HK-2 (cell line): ENCODE results near the gene OR4N2.
"Not testable (repeated sequence)": the region's sequence is repeated elsewhere in the genome, so short reads cannot be mapped to it uniquely, and the experiment has no call there.

Experiments used
- DNase-seq: peaks from one replicate; pipeline ENCODE4 v3.0.0-alpha.2; 2018; ENCODE audit not compliant: unreplicated experiment

OR4N2 gene

DNA sequence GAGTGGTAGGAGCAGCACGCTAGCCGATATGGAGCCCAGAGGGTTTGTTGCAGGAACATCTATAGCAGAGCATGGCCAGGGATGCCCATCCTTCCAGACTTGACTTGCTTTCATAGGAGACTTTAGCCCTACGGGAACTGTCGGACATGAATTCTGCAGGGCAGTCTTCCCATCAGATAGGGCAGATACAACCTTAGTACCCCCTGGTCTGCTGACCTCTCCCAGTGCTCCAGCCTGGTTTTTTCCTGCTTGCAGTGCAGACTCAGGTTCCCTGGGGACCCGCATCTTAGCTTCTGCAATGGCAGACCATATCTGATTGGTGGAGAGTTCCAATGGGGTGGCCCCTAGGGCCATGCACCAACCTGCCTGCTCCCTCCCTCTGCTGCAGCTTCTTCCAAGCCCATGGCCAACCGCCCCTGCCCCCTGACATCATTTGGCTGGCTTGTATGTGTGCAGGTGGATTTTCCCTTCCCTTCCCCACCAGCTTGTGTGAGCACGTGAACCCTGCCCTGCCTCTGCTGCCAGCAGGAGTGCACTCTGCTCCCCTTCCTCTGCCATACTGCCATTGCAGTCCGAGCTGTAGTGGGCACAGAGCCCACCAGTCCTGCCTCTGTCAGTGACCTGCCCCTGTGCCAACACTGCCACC lies 30.8 kb downstream of the OR4N2 start:
- not testable (repeated sequence) for DNase-seq

DNA sequence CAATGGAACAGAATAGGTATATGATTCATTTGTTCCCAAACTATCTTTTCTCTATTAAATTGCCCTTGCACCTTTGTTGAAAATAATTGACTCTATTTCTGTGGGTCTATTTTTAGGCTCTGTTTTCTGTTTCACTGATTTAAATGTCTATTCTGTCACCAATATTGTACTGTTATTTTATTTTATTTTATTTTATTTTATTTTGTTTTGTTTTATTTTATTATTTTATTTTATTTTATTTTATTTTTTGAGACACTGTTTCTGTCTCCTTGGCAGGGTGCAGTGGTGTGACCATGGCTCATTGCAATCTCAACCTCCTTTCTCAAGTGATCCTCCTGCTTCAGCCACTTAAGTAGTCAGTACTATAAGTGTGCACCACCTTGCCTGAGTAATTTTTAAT lies 34.9 kb downstream of the OR4N2 start:
- DNase-seq: no peak

DNA sequence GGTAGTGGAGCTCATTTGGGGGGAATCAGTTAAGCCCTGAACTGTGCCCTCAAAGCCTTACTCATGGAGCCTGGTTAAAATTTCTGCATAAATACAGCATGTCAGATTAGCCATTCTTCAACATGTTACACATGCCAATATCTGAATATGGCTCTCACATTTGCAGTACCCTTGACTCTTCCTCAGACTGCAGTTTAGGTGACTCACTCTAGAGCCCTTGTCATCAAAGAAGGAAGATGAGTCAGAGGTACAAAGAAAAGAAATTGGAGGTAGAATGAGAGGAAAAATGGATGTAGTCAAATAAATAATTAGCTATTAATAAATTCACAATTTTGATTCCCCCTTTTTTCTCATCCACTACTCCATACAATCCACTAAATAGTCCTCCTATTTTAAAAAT lies 47.8 kb downstream of the OR4N2 start:
- DNase-seq: no peak

DNA sequence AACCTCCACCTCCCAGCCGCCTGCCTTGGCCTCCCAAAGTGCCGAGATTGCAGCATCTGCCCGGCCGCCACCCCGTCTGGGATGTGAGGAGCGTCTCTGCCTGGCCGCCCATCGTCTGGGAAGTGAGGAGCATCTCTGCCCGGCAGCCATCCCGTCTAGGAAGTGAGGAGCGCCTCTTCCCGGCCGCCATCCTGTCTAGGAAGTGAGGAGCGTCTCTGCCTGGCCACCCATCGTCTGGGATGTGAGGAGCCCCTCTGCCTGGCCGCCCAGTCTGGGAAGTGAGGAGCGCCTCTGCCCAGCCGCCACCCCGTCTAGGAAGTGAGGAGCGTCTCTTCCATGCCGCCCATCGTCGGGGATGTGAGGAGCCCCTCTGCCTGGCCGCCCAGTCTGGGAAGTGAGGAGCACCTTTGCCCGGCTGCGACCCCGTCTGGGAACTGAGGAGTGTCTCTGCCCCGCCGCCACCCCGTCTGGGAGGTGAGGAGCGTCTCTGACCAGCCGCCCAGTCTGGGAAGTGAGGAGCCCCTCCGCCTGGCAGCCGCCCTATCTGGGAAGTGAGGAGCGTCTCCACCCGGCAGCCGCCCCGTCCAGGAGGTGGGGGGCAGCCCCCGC lies 62.6 kb downstream of the OR4N2 start:
- not testable (repeated sequence) for DNase-seq

DNA sequence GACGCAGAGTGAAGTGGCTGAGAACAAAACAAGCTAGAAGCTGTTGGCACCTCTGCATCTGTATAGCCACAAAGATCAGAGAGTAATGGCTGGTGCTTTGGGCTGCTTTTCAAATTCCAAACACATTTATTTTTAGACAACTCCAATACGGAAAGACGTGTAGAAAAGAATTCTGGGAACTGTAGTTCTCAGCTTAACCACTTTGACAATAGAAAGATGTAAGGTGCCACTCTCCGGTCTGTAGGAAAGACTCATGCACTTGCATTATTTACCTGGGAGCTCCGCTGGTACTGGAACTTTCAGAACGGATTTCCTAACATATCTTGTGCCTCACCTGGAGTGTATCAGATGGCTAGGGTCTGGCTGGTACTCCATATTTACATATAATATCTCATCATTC lies 69.6 kb downstream of the OR4N2 start:
- no peak for DNase-seq

DNA sequence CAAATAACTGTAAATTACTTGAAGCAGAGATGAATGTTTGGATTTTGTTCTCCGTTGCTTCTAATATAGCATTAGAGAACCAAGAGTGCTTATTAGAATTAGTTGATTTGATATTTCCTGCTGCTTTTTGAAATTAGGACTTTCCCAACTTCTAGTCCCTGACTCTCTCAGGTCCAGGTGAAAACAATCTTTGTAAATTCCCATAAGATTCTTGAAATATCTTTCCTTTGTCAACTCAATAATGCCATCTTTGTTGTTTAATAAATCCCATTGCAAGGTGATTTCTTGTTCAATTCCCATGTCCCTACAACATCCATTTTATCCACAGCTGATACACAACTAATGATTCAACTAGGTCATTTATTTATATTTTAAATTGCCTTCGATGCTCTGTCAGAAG lies 71.3 kb downstream of the OR4N2 start, which contains the start of gene OR4K2:
OR4K2 (plus strand) TSS at position 301 of the 400 bp plus-strand sequence. CDS start 1,126 bp downstream, outside the sequence.
- no peak for DNase-seq

DNA sequence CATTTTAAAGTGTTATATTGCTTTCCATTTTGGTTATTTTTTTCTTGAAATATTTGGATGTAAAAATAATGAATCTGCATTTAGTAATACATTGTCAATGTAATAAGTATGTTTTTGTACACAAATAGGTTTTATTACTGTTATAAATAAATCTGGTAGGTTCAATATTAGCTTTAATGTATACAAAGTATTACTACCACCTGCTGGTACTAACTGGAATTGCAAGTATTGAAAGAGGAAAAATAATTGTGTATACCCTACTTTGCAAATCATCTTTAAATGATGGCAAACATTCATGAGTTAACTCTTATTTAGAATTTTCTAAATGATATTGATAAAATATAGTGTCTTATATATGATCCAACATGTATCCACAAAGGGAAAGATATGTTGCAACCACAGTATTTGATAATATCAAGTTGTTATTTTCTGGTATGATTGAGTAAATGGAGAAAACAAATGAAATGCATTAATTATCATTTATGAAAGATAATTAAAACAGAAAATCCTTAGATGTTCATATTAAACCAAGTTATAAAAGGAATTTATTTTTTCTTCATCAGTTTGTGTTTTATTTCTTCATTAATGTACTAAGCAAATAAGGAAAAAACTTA lies 74.6 kb downstream of the OR4N2 start:
- no peak for DNase-seq
